ENCODE data around the gene GRIA2.

Gene GRIA2

DNA sequence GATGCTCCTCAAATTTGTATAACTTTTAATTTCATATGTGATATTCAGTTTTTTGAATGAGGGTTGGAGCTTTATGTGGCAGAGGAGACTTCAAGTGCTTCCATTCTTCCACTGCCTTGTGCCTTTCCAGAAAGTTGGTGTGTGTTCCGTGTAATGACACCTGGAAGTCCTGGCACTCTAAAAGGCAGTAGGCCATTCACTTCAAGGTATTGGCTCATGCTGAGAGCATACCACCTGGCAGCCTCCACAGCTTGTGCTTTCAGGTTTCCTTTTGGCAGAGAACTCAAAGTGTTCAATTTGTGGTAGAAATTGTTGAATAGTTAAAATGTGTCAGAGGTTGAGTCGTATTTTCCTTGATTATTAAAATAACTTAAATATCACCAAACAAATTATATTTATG is 49.6 kb downstream of the GRIA2 start:
- peak; percentile 17 for DNase-seq

DNA sequence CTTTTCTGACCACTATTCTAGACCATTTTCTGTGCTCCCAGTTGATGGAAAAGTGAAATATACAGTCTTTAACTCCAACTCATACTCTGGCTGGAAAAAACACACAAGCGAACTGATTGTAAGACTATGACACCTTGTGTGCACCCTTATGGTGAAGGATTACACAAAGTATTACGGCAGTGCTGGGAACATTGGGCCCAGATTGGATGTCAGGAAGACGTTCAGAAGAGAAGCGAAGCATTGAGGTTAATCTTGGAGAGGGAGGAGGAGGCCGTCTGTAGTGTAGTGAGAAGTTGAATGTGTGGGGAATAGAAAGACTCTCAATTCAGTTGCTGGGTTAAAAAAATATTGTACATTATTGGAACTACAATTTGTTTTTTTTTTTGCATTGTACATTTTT is 50.0 kb downstream of the GRIA2 start:
- no peak for DNase-seq

DNA sequence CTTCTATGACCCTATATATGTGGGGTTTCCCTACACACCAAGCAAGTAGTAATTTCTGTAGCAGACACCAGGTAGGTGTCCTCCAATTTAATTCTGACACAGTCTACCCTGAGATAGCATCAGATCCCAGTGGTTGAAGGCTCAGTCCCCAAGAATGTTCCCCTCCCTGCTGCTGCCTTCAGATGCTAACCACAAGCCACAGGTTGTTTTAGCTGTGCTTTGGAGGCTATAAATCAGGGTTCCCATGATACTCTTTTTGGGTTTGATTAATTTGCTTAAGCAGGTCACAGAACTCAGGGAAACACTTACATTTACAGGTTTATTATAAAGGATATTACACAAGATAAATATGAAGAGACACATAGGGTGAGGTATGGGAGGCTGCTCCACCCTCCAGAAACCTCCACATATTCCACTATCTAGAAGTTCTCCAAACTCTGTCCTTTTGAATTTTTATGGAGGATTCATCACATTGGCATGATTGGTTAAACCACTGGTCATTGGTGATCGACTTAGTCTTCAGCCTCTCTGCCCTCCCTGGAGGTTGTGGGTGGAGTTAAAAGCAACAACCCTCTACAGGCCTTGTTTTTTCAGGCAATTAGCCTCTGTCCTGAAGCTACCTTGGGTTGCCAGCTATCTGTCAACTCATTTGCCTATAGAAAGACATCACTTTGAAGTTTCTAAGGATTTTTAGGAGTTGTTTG is 50.8 kb downstream of the GRIA2 start:
- no peak for DNase-seq

DNA sequence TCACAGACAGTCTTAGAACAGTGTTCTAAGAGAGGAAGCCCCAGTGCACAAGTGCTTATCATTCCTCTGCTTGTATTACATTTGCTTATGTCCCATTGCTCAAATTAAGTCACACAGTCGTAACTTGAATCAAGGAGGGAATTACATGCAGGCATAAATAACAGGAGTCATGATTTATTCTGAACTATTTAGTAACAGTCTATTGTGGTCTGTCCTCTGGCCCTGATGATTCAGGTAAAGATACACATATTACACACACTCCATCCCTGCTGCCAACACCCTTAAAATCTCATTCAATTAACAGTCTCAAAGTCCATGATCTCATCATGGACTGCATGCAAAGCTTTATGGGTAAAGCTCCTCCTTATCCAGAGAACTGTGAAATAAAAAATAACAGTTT is 60.1 kb downstream of the GRIA2 start:
- no peak for DNase-seq

DNA sequence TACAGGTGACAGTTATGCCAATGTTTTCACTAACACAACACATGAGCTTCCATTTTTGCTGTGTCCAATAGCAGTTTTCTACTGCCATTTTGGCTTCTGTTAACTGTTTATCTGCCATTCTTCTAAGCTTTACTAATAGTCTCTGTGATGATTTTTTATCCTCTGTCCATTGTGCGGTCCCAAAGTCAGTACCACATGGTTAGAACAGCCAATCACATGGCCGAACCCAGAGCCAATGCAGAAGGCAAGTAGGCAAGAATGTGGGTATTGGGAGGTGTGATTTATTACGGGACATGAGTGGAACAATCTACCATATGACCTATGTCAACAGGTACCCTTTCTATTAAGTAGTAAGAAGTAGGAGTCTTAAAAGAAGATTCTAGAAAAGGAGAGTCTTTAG is 61.5 kb downstream of the GRIA2 start:
- DNase-seq = no peak

DNA sequence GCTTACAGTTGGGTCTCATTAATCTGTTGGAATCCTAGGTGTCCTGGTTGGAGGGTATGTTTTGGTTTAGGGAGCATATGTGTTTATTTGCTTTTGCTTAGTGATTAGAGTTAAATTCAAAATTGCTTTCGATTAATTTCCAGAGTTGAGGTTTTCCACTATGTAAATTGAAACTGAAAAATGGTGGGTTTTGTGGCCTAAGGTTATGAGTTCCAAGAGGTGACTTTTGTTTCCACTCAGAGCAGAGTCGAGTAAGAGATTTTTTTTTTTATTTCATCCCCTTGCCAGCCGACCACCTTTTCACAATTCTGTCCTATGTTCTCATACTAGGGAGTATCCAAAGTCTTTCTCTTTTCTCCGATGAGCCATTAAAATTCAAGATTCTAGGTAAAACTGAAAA is 66.9 kb downstream of the GRIA2 start:
- no peak for DNase-seq

DNA sequence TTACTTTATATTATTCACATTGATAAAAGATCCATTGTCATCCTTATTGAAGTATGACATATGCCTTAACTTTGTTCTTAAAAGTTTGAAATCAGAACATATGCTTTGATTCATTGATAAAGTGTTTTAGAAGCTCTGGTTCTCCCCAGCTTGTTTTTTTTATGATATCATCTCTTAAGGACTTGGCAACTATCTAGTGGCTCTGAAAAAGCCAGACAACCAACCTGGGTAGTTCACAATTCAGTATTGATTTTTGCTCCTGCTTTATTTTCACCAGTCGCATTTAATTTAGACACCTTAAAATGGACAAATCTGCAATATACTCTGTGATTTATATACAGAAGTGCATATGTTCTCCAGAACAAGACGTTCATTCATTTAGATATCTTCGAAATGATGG is 70.1 kb downstream of the GRIA2 start:
- DNase-seq = no peak

DNA sequence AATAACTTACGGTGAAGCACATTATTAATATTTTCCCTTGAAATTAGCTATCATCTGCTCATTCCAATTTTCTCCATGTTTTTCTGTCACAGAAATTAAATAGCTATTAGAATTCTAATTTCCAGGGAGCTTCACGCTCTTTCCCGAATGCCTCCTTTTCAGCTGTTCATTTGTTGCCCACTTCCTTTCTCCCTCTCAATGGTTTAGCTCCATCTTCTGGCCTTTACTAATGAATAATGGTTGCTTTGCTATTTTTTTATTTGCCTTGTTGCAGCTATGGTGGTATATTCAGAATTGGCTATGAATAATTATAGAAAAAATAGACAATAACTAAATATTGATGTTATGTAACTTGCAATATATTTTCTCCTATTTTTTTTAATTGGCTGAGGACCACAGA is 70.5 kb downstream of the GRIA2 start:
- DNase-seq = no peak

DNA sequence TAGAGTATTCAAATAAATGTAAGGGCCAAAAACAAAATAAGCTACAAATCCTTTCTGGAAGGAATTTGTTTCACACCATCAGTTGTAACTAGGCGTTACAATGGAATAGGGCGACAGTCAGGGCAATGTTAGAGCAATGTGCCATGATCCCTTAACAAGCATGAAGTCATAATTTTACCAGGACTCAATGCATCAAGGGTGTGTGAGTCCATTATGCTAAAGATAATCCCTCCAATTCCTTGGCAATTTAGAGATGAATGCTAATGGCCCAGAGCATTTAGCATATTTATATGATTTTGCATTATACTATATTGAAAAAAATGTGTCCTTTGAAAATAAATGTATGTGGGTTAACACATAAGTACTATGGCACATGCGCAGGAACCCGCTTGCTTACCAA is 73.1 kb downstream of the GRIA2 start:
- DNase-seq = no peak

DNA sequence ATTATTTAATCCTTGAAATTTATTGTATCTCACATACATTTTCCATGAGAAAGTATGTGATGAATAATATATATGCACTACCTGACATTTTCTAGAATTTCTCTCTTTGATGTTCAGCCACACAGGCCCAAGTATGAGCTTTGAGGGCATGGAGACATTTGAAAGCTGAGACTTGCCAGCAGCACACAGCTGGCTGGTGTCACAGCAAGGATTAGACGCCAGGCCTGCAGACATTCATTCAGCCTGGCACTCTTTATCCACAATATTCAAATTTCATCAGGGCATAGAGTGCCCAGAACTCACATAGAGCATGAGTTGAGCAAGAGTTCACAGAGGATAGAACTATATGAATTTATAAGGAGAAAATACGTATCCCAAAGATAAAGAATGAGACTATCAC is 74.0 kb downstream of the GRIA2 start:
- DNase-seq = no peak

DNA sequence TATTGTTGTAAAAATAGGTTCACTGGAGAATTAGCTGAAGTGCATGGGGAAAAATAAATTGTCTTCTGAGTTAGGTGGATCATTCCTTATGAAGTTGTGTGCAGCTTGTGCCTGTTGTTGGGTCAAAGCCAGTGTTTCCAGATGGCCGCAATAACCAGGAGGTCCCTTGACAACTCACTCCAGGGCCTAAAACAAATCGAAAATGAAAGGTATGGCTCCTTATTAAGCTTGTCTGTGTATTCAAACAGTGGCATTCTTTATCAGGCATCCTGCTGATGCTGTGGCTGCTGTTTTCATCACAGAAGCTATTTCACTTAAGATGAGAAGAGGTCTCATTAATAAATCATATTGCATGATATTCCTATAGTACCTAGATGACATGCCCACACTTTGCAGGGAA is 80.2 kb downstream of the GRIA2 start:
- DNase-seq = no peak

DNA sequence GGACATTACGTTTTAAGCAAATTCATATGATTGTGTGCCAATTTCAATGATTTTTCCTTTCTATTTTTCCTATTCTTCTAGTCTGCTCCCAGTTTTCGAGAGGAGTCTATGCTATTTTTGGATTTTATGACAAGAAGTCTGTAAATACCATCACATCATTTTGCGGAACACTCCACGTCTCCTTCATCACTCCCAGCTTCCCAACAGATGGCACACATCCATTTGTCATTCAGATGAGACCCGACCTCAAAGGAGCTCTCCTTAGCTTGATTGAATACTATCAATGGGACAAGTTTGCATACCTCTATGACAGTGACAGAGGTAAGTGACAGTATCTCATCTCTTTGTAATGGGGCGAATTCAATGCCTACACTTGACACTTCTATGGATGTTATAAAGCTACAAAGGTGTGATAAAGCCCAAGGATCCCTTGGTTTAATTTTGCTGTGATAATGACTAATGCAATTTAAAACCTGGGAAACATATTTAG is 83.0 kb downstream of the GRIA2 start:
- no peak for DNase-seq

DNA sequence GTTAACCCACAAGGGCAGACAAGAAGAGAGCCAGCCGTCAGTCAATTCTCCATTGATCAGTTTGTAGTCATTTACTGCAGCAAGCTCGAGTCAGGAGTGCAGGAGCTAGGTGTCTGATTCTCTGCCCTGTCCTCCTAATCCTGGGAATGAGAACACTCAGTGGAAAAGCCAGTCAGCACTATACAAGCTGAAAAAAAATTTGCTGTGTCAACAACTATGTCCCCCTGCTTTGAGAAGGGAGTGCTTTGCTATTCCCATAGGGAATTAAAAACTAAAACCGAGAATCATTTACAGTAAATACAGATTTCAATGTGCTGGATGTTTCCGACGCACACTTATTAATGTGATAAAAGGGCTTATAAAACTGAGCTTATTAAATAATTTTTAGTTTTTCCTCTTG is 84.2 kb downstream of the GRIA2 start:
- DNase-seq = no peak

DNA sequence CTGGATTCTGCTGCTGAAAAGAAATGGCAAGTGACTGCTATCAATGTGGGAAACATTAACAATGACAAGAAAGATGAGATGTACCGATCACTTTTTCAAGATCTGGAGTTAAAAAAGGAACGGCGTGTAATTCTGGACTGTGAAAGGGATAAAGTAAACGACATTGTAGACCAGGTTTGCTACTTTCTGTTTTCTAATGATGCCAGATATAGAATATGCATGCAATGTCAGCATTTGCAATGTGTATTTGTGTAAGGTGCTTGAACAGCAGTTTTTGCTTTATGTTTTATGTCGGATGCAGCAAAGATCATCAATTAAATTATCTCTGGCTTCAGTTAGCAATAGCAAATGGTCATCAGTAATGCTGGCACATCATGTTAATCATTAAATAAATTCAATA is 92.2 kb downstream of the GRIA2 start:
- DNase-seq = no peak

DNA sequence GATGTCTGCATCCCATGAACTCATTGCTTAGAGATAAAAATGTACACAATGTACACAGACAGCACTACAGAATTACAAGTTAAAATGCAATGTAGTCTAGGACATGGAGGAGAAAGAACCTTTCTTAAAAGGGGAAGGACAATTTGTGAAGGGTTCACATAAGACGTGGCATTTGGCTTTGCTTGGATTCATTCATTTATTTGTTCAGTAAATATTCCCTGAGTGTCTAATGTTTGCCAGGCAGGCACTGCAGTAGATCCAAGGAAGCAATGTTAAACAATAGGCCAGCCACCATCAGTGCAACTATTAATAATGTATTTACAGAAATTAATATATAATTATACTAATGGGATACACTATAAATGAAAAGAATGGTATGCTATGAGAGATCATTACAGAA is 94.4 kb downstream of the GRIA2 start:
- DNase-seq = no peak

DNA sequence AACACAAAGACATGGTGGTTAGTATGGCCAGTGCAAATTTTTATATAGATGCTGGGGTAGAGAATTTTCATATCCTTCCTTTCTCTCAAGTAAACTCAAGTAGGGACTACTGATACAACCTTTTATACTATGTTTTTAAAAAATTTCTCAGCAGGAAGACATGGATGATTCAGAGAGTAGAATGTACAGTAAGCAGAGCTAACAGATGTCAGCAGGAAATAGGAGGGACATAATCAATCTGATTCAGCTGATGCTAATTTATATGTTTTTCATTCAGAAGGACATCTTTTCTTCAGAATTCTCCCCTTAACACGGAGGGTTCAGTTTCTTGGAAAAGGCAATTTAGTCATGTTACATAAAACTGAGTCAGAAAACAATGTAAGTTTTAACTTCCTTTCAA is 95.4 kb downstream of the GRIA2 start:
- DNase-seq = no peak

DNA sequence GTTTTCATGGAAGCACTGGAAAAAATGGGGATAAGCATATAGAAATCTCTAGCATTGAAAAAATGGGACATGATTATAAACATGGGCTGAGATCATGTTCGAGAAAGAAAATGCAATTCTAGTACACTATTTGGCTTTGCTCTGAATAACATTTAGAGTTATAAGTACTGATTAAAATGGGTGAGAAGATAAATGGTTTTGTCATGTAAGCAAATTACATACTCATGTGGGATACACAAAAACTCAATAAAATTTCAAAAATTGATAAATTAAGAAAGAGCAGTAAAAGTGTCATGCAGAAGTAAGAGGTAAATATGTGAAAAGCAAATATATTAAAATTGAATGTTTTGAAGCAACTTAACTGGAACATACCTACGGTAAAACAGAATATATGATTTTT is 99.6 kb downstream of the GRIA2 start:
- no peak for DNase-seq

DNA sequence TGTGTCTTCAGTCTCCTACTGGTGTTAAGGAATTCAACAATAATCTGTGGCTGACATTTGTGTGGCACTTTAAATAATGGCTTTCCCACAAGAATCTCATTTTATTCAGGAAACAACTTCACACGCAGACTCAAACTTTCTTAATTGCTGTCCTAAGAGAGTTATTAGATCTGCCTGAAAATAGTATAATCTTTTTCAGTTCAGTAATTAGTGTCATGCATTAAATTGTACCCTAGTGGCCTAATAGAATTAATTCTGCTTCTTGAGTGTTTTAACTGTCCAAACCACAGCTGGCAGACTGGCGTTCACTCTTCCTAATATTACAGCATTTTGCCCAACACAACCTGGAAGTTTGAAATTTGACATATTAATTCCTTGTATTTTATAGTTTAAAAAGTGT is 107.1 kb downstream of the GRIA2 start:
- no peak for DNase-seq

DNA sequence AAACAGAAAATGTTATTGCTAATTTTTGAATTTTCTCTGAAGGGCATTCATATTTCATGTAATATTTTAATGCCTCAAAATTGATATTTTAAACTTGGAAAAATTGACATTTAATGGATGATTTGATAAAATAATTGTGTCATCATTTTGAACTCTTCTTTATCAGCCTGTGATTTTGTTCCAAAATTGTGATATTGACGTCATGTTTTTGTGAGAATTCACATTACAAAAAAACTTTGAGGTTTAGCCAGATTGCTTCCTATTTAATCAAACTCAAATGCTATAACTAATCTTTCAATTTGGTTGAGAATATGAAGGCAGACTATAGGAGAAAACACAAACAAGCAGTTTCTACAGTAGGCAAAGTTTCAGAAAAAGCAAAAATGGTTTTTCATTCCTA is 137.4 kb downstream of the GRIA2 start:
- DNase-seq = no peak

DNA sequence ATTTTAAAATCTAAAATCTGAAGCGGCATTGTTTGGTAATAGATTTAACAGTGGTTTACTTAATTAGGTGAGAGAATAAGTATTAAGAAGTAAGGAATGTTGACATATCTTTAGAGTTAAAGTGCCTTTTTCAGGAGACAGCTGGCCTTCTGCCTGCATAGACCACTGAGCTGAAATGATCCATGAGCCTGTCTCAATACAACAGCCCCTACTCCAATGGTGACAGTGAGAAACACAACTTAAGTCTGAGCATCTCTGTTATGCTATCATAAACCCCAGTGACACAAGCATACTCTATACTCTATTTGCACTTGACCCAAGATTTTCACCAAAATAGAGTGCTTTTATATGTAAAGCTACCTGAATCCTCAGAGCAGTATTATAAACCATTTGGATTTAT is 137.9 kb downstream of the GRIA2 start:
- no peak for DNase-seq

DNA sequence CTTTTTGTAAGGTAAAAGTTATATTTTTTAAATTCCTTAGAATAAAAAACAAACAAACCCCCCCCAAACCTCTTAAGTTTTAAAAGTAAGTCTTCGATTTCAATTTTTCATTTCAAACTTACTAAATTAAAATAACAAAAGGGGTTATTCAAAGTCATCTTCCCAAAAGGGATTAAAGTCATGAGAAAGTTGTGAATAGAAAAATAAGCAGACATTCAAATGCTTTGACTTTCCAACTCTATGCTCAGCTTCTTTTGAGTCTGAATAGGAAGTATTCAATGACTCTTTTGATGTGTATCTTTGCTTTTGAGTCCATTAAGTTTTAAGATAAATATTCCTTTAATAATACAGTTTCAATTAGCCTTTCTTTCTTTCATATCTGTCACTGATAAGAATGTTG is 138.3 kb downstream of the GRIA2 start:
- no peak for DNase-seq

DNA sequence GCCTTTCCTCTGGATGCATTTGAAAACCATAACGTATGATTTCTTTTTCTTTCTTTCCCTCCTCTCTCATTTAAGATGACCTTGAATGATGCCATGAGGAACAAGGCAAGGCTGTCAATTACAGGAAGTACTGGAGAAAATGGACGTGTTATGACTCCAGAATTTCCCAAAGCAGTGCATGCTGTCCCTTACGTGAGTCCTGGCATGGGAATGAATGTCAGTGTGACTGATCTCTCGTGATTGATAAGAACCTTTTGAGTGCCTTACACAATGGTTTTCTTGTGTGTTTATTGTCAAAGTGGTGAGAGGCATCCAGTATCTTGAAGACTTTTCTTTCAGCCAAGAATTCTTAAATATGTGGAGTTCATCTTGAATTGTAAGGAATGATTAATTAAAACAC is 142.8 kb downstream of the GRIA2 start:
- no peak for DNase-seq

DNA sequence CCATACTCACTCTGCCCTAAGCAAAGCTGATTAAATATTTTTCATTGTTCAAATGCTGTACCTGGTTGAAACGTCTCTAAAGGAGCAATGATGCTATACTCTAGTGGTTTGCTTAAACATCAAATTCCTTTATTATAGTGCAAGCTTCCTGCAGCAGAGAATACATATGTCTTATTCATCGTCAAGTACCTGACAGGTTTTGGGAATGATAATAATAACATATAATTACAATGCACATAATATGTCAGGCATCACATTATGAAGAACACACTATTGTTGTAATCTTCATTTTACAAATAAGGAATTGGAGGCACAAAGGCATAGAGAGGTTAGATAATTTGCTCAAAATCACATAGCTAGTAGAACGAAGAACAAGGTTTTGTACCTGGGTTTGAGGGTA is 151.6 kb downstream of the GRIA2 start:
- no peak for DNase-seq

DNA sequence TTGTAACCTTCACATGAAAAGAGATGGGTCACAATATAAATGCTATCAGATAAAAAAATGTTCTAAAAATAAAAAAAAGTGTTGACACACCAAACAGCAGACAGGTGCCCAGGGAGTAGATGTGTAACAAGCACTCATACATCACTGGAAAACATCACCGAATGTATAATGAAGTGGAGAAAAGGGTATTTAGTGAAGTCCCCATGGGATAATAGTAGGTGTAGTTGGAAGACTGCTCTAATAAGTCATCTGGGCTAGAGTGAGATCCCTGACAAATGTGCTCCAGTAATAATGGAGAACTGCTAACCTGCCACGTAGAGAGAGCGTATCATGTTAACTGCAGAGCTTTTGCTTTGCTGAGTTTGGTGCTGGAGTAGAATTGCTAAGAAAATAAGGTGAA is 152.0 kb downstream of the GRIA2 start:
- no peak for DNase-seq

DNA sequence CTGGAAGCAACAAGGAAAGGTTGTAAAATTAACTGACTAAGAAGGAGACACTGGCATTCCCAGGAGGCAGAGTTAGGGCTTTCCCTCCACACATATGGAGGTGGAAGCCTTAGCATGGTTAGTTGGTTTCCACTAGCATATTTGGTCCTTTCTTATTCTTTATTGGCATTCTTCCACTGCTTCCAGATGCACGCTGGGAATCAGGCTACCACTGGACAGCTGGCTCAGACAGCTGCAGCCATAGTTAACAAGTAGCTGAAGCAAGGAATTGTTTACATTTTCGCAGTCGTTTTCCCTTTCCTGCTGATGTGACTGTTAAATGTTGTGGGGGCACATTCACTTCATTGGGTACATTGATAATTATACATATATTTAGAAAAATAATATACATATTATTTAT is 169.2 kb downstream of the GRIA2 start:
- no peak for DNase-seq

DNA sequence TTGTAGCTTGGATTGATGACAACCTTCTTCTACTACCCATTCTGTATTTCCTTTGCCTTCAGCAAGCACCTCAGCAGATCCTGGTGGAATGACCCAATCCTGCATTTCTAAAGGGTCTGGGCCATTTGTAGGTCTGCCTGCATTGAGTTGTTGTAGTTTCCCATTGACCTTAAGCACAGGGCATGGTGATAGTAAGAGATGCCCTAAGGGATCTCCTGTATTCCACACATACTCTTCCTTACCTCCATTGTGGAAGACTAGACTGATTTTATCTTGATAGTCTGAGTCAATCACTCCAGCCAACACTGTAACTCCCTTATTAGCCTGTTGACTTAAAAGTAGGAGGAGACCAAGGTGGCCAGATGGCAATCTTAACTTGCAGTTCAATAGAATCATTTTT is 184.5 kb downstream of the GRIA2 start:
- DNase-seq = no peak
